Stimulated activated CD4-positive, alpha-beta T cell treated with anti-CD3 and anti-CD28 coated beads, Interleukin-1b, Interleukin-23, amount 100 ng/mL, for 1 hour (primary cell): ENCODE results near the gene RALGPS1.
"Not testable (repeated sequence)": the region's sequence is repeated elsewhere in the genome, so short reads cannot be mapped to it uniquely, and the experiment has no call there.

Experiments
- DNase-seq, 2 donors: peaks; one replicate each; pipeline ENCODE4 v3.0.0-alpha.2; 2020; ENCODE audit warnings: low read depth in 2 of 2

Gene RALGPS1

DNA sequence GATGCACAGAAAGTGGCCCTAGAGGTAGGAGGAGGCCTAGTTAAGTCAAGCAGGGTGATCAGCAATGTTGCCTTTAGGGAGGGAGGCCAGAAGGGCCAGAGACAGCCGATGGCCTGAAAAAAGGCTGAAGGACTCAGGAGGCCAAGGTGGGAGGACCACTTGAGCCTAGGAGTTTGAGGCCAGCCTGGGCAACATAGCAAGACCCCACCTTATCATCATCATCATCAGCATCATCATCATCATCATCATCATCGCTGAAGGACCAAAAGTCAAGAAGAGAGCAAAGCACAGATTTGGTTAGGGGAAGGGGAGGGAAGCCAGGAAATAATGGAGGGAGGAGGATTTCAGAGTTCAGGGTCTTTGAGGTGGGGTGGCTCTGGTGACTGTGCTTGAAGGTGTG is 74.3 kb downstream of the RALGPS1 start:
- DNase-seq = no peak

DNA sequence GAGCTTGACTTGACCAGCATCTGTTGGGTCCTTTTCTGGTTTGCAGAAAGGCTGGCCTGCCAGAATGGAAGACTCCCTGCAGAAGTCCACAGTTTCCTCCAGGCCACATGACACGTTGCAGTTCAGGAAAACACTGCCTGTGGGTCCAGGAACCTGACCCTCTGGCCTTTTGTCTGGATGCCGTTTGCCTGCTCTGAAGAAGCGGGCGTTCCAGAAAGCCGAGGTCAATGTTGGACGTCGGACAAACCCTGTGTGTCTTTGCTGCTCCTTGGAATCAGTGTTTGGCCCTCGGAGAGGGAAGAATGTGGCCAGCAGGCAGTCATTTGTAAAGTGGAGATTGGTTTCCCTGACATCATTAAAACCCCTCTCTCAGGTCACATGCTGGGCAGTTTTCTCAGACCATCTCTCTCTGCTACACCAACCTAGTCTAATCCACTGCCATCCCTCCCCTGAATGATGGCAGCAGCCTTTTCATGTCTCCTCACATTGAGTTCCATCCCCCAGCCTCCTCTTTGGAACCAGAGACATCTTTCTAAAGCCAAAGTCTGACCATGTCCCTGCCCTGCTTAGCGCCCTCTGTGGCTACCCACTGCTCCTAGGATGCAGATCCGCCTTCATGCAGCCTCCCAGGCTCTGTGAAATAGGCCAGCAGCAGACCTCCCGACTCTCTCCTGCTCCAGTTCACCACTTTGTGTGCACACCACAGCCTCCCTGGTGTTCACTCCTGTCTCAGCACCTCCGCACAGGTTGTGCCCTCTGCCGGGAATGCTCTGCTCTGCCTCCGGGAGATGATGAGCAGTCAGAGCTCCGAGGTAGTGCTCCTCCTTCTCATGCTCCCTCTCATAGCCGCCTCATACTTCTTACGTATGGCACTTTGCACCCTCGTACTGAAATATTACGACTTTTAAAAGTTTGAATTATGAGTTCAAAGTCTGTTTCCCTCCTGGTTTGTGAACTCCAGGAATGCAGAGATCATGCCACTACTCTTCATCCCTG is 75.6 kb downstream of the RALGPS1 start:
- no peak for DNase-seq

DNA sequence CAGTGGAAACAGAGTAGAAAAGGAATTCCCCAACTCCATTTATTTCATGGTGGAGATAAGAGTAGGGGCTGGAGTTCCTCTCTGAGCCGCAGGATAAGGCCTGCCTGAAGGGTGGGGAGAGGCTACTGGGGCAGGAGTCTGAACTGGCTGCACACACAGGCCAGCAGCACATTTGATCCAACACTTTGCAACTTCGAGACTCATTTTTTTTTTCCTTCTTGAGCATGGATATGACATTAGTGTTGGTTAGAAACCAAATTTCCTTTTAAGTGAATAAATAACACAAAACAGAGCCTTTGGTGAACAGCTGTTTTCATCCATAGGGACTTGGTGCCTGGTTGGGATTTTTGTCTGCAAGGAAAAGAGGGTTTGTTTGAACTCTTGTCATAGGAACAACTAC is 76.6 kb downstream of the RALGPS1 start:
- DNase-seq = no peak

DNA sequence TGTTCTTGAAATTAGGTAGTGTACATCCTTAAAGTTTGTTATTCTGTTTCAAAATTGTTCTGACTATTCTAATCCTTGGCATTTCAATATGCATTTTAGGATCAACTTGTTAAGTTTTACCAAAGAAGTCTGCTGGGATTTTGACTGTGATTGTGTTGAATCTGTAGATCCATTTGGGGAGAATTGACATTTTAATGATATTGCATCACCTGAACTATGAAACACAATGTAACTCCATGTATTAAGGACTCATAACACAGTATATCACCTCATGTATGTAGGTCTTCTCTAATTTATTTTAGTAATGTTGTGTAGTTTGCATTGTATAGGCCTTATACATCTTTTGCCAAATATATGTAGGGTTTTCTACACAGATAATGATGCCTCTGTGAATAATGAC is 77.8 kb downstream of the RALGPS1 start:
- DNase-seq = no peak

DNA sequence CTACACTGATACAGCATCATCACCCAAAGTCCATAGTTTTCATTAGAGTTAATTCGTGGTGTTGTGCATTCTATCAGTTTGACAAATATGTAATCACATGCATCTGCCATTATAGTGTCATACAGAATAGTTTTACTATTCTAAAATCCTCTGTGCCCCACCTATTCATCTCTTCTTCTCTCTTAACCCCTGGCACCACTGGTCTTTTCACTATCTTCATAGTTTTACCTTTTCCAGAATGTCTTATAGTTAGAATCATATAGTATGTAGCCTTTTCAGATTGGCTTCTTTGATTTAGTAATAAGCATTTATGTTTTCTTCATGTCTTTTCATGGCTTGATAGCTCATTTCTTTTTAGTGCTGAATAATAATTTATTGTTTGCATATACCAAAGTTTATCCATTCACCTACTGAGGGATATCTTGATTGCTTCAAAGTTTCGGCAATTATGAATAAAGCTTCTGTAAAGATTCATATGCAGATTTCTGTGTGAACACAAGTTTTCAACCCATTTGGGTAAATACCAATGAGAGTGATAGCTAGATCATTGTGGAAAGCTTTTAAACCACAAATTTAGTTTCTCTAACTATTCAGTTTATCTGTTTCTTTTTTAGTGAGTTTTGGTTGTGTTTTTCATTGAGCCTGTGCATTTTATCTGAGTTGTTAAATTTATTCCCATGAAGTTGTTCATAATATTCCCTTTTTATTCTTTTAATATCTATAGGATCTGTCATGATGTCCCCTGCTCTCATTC is 84.9 kb downstream of the RALGPS1 start:
- DNase-seq = no peak

DNA sequence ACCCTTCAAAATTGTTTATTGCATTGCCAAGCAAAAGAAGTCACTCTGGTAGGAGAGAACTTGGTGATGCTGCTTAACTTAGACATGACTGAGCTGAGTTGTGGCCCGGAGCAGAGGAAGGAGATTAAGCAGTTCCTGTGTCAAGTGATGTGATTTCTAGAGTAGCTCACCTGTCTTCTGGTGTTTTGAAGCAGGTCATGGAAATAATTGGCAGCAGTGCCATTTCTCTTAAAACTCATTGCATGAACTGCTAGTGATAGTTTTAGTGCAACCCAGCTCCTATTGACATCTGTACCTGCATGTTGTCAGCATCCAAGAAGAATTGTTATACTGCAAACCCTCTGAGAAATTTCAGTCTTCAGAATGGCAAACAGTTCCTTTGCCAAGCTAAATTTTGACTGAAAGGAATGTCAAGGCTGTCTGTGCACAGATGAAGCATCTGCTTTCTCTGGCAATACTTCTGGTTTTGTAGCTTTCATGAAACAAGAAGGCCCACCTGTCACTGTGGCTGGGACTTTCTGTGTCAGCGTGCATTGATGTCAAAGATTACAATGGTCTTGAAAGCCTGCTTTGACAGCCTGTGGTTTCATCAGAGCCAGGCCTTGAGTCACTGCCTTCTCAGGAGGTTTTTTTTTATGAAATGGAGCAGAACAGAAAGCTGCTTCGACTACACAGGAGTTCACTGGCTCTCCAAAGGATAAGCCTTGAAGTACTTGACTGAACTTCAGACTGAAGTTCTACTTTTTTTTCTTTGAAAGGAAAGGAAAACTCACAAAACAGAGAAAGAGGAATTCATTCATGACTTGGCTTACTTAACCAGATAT is 90.6 kb downstream of the RALGPS1 start:
- DNase-seq = peak; percentile 15 to 18

DNA sequence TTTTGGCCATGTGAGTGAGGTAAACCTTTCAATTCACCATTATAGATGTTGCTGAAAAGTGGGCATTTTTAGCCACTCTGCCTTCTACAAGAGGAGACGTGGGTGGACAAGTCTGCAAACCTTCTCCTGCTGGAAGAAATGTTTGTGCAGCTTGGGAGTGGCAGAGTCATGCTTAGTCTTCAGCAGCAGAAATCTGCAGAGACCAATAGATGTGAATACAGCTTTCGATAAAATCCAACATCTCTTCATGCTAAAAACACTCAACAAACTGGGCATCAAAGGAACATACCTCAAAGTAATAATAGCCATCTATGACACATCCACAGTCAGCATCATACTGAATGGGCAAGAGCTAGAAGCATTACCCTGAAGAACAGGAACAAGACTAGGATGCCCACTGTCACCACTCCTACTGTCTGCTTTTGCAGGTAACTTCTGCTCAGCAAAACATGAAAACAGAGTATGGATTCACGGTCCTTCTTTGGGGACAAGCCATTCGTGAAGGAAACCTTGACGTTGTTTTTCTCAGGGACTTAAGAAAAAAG is 91.3 kb downstream of the RALGPS1 start:
- no peak for DNase-seq

DNA sequence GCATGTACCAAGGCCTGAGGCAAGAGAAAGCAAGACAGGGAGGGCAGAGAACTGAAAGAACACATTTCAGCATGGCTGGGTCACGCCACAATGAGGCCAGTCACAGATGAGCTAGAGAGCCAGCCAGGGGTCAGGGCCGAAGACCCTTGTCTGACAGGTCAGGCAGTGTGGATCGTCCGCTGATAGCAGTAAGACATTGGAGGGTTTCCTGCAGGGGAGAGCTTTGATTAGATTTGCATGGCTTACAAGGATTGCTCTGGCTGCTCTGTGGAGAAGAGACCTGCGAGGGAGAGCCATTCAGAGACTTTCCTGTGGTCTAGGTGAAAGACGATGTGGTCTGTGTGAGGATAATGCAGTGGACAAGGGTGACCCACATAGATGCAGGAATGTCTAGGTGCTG is 93.1 kb downstream of the RALGPS1 start:
- no peak for DNase-seq

DNA sequence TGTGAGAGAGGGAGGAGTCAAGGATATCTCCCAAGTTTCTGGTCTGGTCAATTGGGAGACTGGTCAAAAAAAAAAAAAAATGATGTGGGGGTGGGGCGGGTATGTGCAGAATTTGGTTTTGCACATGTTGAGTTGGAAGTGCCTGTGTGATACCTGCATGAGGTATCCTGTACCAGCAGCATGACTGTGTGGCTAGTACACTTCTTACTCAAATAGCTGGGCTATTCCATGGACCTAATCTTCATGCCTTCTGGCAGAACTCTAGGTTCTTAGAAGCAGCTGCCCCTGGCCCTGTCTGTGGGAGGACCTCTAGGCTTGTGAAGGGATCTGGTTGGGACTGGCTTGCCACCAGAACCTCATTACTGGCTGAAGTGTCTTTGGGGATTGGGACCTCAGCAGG is 93.5 kb downstream of the RALGPS1 start:
- no peak for DNase-seq

DNA sequence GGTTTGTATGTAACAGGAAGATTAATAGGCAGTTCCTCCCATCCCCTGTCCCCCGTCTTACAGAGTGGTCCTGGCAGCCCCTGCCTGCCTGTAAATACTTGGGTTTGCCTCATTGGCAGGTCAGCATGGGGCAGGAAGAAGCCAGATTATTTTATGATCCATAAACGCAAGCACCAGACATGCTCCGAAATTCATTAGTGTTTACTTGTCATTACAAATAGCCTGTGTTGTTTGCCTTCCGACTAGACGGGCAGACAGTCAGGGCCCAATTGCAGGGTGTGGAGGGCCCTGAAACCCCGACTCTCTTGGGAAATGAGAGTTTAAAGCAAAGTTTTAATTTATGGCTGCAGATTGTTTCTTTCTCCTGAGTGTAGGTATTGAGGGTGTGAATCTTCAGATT is 97.2 kb downstream of the RALGPS1 start:
- DNase-seq = no peak

DNA sequence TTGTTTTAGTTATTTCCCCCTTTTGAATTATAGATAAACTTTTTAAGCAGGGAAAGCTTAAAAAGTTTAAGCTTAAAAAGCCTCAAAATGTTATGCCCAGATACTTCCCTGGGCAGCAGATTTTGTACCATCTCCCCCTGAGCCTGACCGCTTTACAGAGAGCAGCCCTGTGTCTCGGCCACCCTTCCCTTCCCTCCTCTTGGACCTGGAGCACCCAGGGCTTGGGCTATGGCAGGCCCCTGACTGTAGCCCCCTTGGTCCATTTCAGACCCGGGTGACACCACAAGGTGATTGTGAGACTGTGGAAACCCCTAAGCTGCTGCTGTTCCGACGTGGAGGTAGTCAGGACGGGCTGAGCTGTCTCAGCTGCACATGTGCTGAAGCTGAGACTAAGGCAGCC is 97.7 kb downstream of the RALGPS1 start:
- no peak for DNase-seq

DNA sequence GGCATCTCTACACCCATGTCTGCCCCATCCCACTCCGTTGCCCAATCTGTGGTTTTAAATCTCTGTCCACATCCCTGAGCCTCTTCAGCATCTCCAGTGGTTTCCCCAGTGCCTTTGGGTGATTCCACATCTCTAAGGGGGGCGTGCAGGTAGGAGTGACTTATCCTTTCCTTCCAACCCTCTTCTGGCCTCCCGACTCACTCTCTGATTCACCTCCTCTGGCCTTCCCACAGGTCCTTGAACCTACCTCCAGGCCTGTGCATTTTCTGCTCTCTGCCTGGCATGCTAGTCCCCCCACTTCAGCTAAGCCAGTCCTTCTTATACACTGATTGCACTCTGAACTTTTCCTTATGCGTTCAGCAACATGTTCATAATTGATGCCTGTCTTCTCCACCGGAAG is 99.0 kb downstream of the RALGPS1 start:
- DNase-seq = no peak

DNA sequence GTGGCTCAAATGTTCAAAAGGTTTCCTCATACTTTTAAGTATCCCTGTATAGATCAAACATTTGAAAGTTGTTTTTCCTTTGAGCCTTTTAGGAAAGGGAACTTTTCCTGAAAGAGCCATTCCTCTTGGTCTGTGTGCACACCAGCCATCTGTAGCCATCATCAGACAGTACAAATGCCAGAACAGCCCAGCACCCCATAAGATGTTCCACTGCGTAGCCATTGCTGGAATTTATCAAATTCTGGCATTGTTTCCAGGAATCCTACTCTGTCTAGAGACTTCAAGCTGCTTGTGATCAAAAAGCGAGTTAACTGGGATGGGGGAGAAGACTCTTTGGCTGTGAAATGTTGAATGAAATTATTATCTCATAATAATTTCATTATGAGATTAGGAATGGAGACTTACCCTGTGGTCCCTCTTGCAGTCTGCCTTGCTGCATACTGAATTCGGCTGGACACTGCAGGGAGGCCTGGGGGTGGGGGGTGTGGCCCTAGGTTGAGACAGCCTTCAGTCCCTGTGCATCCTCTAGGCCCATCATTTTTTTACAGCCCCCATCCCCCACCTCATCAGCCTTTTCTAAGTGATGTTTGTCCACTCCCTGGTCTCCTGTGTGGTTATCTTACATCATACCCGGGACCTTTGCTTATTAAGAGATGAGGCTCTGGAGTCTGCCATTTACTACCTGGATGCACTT is 99.8 kb downstream of the RALGPS1 start:
- no peak for DNase-seq

DNA sequence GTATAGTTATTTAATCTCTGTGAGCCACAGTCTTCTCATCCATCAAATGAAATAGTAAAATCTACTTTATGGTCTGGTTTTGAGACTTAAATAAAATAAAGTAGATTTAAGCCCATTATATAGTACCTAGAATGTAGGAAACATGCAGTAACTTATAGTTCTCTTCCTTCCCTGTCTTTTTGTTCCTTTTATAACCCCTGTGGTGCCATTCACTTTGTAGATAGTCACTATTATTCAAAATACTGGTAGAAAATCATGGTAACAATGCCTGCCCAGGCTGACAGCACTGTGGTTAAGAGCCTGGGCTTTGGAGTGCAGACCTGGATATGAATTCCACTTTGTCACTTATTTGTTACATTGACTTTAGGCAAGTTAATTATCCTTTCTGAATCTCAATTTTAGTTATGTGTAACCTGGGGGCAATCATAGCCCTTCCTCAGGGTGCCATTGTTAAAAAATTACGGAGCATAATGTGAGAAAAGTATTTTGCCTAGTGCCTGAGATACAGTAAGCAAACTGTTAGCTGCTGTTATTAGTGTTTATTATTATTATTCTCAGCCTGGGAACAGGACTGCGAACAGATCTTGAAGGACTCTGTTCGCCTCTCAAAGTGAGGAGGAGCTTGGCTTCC is 100.4 kb downstream of the RALGPS1 start:
- DNase-seq = no peak

DNA sequence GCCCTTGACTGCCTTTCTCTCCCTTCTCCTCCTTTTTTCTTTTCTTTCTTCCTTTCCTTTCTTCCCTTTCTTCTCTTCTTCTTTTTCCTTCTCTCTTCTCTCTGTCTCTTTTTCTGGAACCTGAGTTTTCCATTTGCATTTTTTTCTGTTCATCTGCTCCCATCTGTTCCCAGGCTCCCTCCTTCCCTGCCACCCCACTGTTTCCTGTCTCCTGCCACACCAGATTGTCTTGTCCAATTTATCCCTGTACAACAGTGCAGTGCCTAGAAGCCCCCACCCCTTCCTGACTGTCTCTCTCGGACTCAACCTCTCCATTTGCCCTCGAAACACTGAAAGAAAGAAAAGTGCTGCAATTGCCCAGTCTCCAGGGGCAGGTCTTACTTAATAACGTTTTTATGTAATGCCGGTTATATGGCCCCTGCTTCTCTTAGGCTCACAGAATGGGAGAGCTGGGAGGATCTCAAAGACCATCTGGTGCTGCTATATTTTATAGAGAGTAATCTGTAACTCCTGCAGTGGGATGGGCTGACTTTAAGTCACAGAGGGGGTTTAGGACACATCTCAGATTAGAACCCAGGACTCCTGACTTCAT is 101.4 kb downstream of the RALGPS1 start:
- no peak for DNase-seq

DNA sequence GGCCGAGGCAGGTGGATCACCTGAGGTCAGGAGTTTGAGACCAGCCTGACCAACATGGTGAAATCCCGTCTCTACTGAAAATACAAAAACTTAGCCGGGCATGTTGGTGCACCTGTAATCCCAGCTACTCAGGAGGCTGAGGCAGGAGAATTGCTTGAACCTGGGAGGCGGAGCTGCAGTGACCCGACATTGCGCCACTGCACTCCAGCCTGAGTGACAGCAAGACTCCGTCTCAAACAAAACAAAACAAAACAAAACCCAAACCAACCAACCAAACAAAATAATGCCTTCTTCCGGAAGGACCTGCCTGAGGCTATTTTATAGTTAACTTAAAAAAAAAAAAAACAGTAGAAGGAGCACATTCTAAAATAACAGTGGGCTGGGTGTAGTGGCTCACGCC is 103.4 kb downstream of the RALGPS1 start:
- not testable (repeated sequence) for DNase-seq

DNA sequence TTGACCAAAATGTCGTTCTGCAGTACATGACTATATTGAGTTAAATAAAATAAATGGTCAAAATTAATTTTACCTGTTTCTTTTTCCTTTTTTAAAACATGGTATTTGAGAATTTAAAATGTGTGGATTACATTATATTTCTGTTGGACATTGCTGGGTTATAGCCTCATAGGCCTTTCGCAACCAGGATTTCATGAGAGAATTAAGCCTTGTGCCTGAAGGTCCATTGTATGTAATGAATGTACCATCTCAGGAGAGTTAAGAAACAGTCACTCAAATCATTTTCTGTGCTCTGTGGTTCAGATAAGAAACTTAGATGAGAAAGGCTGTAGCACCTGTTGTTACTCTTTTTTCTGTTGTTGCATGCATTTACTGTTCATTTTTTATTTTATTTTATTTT is 104.4 kb downstream of the RALGPS1 start:
- no peak for DNase-seq

DNA sequence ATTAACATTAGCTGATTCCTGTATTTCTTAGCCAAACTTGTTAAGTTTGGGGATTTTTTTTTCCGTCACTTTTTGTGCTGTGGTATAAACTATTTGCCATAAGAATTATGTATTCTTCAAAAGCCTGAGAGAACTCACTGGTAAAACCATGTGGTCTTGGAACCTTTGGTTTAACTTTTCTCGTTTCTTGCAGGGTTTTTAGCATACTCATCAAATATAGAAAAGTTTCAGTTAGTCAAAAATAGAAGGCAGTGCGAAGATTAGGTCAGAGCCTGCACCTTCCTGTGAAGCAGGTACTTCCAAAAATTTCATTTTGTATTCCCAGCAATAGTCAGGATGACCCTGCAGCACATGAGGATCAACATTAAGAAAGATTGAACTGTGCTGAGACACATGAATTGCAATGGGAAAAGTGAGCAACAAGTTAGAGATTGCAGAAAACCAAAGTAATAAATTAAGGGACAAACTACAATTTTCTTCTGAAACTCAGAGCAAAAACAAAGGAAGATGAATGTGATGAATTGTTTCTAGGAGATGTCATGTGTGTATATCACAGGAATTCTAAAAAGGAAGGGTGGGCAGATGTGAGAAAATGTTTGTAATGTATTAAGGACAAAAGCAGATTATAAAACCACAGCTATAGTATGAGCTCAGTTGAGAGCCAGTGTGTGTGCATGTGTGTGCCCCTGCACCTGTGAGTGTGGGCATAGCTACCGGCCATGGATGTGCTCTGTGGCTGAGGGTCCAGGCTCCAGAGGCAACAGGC is 105.6 kb downstream of the RALGPS1 start:
- no peak for DNase-seq

DNA sequence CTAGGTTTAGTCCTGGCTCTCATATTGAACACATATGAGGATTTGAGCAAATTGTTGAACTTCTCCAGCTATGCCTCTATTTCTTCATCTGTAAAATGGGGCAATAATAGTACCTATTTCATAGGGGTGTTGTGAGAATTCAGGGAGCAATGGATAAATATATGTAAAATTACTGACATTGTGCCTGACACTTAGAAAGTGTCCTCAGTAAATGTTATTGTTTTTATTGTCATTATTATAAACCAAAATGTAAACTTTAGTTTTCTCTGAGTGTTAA is 106.2 kb downstream of the RALGPS1 start:
- no peak for DNase-seq
